ENCODE data around the gene MAP3K2. TPM values are rescaled to one million over a fixed set of nuclear protein-coding genes. Genes with fewer than 3 reads are reported as not detected.

The MAP3K2 gene
- total and polyA plus RNA-seq, 2 of the 8 experiments (the other 6 are each of a cell fraction or from before 2014, with no cell fraction given): 2.0 to 23.2 TPM

DNA sequence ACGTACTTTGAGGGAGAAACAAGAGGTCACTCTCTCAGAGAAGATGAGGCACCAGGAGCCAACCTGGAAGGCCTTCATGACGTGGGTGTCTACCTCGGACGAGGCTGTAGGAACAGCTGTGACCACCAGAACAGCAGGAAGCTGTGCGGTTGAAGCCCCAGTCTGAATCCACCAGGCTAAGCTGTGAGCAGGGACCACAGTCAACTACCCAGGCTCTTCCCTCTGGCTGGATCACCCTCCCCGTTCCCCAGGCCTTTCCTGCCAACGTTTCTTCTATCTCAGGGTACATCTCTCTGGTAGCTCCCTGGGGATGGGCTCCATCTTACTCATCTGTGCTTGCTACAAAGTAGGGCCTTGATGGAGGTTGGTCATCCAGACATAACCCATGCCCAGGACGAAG, 130.9 kb downstream of the MAP3K2 start:
- ChIA-PET CTCF (ENCODE audit: partially characterized antibody) (interaction anchor here (2.0 kb wide), 1 partner anchor 60 kb away, joined by 7 read pairs; no protein-coding TSS in a partner anchor), POLR2A (ENCODE audit: partially characterized antibody) (interaction anchor here (0.9 kb wide), 1 partner anchor 107 kb away, joined by 3 read pairs; no protein-coding TSS in a partner anchor)
- Histone ChIP-seq H3K27ac (ENCODE audit: low read depth, low read length) (no peak overlapping the region), H3K56ac (replicated peaks; ENCODE audit: insufficient read length, low read depth, low read length) (no peak overlapping the region), H3K14ac (ENCODE audit: insufficient read length) (no peak overlapping the region), H2AFZ (ENCODE audit: low read length) (no peak overlapping the region), H4K91ac (replicated peaks; ENCODE audit: insufficient read length, low read length) (no peak overlapping the region), H3K4me3 (ENCODE audit: extremely low read depth in 1 of 4, insufficient read depth in 2 of 4, low read depth in 3 of 4, low read length in 4 of 4) (no peak overlapping the region), H3K4ac (replicated peaks; ENCODE audit: insufficient read length, low read depth, low read length) (no peak overlapping the region), H4K8ac (ENCODE audit: extremely low read depth, insufficient read depth, low read length) (no peak overlapping the region), H4K5ac (ENCODE audit: insufficient read length, low read depth, low read length) (no peak overlapping the region), H2BK12ac (ENCODE audit: low read depth, low read length) (no peak overlapping the region), H3K36me3 (ENCODE audit: control insufficient read depth in 2 of 4, insufficient read depth in 4 of 4, low read length in 3 of 4) (peaks cover 8 to 51% (median 31%) of the 10 kb centered on the region in 4 experiments), H3K79me2 (ENCODE audit: control insufficient read depth in 1 of 2, insufficient read depth in 2 of 2, low read length in 2 of 2) (no peaks in the 10 kb centered on the region), H3K18ac (ENCODE audit: extremely low read depth, low read length) (no peak overlapping the region), H2BK5ac (ENCODE audit: low read depth, low read length) (no peak overlapping the region), H3K27me3 (replicated peaks in 1 of 4; ENCODE audit: control insufficient read depth in 3 of 4, extremely low read depth in 1 of 4, insufficient read depth in 3 of 4, low read length in 3 of 4) (no peaks in the 10 kb centered on the region), H3K23me2 (ENCODE audit: low read depth, low read length) (no peaks in the 10 kb centered on the region), H2AK5ac (ENCODE audit: low read depth, low read length) (no peak overlapping the region), H3K23ac (ENCODE audit: insufficient read length) (no peak overlapping the region), H3K4me2 (ENCODE audit: insufficient read depth in 1 of 2, low read depth in 2 of 2, low read length in 2 of 2) (no peak overlapping the region), H3K9ac (replicated peaks in 1 of 4; ENCODE audit: extremely low read depth in 1 of 4, low read depth in 3 of 4, low read length in 3 of 4) (no peak overlapping the region), H3K9me3 (ENCODE audit: insufficient read depth in 2 of 2, low read depth in 1 of 2, low read length in 1 of 2) (no peaks in the 10 kb centered on the region), H2BK15ac (ENCODE audit: low read length) (no peak overlapping the region), H2BK20ac (ENCODE audit: low read length) (no peak overlapping the region), H4K20me1 (replicated peaks in 1 of 2; ENCODE audit: control insufficient read depth in 1 of 2, insufficient read depth in 2 of 2, low read length in 2 of 2) (peaks cover 0 to 5% of the 10 kb centered on the region in 2 experiments), H3K4me1 (replicated peaks in 1 of 4; ENCODE audit: control insufficient read depth in 3 of 4, insufficient read depth in 4 of 4, low read length in 3 of 4) (no peaks in the 10 kb centered on the region), H3K79me1 (ENCODE audit: low read depth, low read length) (no peaks in the 10 kb centered on the region), H2BK120ac (replicated peaks; ENCODE audit: low read depth, low read length) (no peak overlapping the region)
- no peak for TF ChIP-seq SP2 (IDR thresholded peaks at IDR 0.05; ENCODE audit: low read length)
- TF ChIP-seq KDM4A (IDR thresholded peaks at IDR 0.05; ENCODE audit: low read depth, low read length, severe bottlenecking): no peak
- no peak for DNase-seq (ENCODE audit: low read depth in 1 of 2, low spot score in 2 of 2)
- no peak for FAIRE-seq
- 75% methylated on average over 8 of the region's 8 CpGs; no CpG with 5 or more reads in 1 of the 2 experiments for WGBS, 2 experiments (ENCODE audit: extremely low coverage in 1 of 2, insufficient coverage in 1 of 2, insufficient read length in 1 of 2, insufficient replicate concordance in 2 of 2, low coverage in 1 of 2, low lambda C conversion rate in 2 of 2, missing lambda C conversion rate in 1 of 2)
